Heart left ventricle (tissue), 16 donors: ENCODE results near the gene CARD10. TPM values are rescaled to one million over a fixed set of nuclear protein-coding genes. Genes with fewer than 3 reads are reported as not detected.

Source experiments
- ATAC-seq, 4 donors: fragments of 200-7000 bp; cut with Tn5 transposase; one replicate each; pipeline ENCODE4 v1.9.1; 2020 to 2022; ENCODE audit warnings: moderate library complexity in 4 of 4, mild to moderate bottlenecking in 3 of 4, moderate number of reproducible peaks in 1 of 4
- DNase-seq, 5 donors: peaks; one replicate each; pipeline ENCODE4 v3.0.0-alpha.2; 2020
- H3K27ac ChIP-seq, 12 donors: fragments of 200-600 bp; sonication (generic) in 4 of 12; one replicate each; pipeline versions ENCODE4 v1.5.0 to v1.8.0; 2016 to 2022; ENCODE audit warnings: mild to moderate bottlenecking in 2 of 12
- H3K27me3 ChIP-seq, 9 donors: fragments of 200-600 bp; sonication (generic) in 2 of 9; one replicate each; pipeline versions ENCODE4 v1.5.1 to v1.8.0; 2016 to 2022; ENCODE audit warnings: mild to moderate bottlenecking in 3 of 9
- H3K36me3 ChIP-seq, 9 donors: fragments of 200-600 bp; sonication (generic) in 2 of 9; one replicate each; pipeline versions ENCODE4 v1.5.0 to v1.8.0; 2018 to 2022; ENCODE audit warnings: mild to moderate bottlenecking in 2 of 9
- H3K4me1 ChIP-seq, 12 donors: fragments of 200-600 bp; sonication (generic) in 4 of 12; one replicate each; pipeline versions ENCODE4 v1.5.0 to v1.8.0; 2016 to 2022; ENCODE audit warnings: mild to moderate bottlenecking in 3 of 12
- H3K4me3 ChIP-seq, 12 donors: fragments of 200-600 bp; sonication (generic) in 4 of 12; one replicate each; pipeline versions ENCODE4 v1.5.0 to v1.8.0; 2017 to 2022; ENCODE audit warnings: mild to moderate bottlenecking in 9 of 12, moderate library complexity in 4 of 12
- H3K9me3 ChIP-seq, 12 donors: fragments of 200-600 bp; sonication (generic) in 4 of 12; one replicate each; pipeline versions ENCODE4 v1.5.0 to v1.8.0; 2016 to 2022; ENCODE audit warnings: mild to moderate bottlenecking in 1 of 12
- CTCF ChIP-seq, 12 donors: fragments of 200-600 bp; sonication (generic) in 4 of 12; IDR thresholded peaks; one replicate each; pipeline versions ENCODE4 v1.5.0 to v1.8.0; 2018 to 2022; ENCODE audit warnings: antibody characterized with exemption in 12 of 12, mild to moderate bottlenecking in 5 of 12
- POLR2A ChIP-seq, 2 donors: fragments of 450-650 bp; IDR thresholded peaks; one replicate each; pipeline ENCODE4 v1.6.1; 2017; ENCODE audit warnings: antibody characterized with exemption in 2 of 2, mild to moderate bottlenecking in 2 of 2, moderate library complexity in 2 of 2
- WGBS, 4 donors: extraction: QIAGEN DNeasy Blood & Tissue Kit in 2 of 4; methylation state at CpG; one replicate each; pipeline versions ENCODE4 v1.1.5 to v1.1.7; 2013 to 2018; 5-methylcytosine and 5-hydroxymethylcytosine counted together
- intact Hi-C, 10 donors: fragments of 100-400 bp; cut with DNase I; formaldehyde crosslinking; loops; one replicate each; pipeline versions ENCODE4 v1.11.1 to v1.14.2; 2022
- polyA plus RNA-seq, 2 donors: library from polyadenylated mRNA; stranded (reverse); fragments of 200-250 nt; gene quantifications; one replicate each; pipeline ENCODE4 v1.2.3, GENCODE V29; 2013
- total RNA-seq, 9 donors: library from RNA; depleted of rRNA in 2 of 9; stranded (reverse); fragments of >200 nt in 2 of 9; fragmentation: NEBNext Ultra II Directional in 3 of 9; extraction: Animal tissue kit (Norgen Biotek cat#: 25700) in 3 of 9; gene quantifications; one replicate each; pipeline versions ENCODE4 v1.1.0 to v1.2.4, GENCODE V29; 2016 to 2023
- donor health status: ischemic (EF 13 %, LVEDD 7.1; RV severe dilation, severe dysfunction).
- donor health status: healthy with polysubstance abuse.
- donor health status: DM: no; HTN: yes; CAD: no.
- donor health status: DM: no; HTN: no; CAD: no.
- donor health status: ischemic (EF 25% LVEDD 6.9; RV normal size, moderate dysfunction).
- donor health status: ischemic (EF 25% LVEDD 5.7; RV mildly dilated, moderate dysfunction).
- donor health status: healthy.
- donor health status: DM: yes; HTN: yes; CAD: no.
- donor health status: ischemic (EF 35%, LVEDD 5.7; RV mildly dilated, moderate dysfunction).
- donor health status: nonischemic (EF 11% LVEDD 7.7; RV severe dilation, severe dysfunction).
- donor health status: DM: yes; HTN: yes; CAD: no.
- donor health status: PGD.
- donor health status: ischemic (EF 29% LVEDD 5.4; RV normal size, mild dysfunction).
- donor health status: nonischemic (EF 23%, LVEDD 6.1; RV moderate dilation, normal function).

Gene CARD10
- total and polyA plus RNA-seq, 11 donors: 5.2 to 13.9 (median 8.1) TPM

GRCh38 chr22:37559901-37560607 lies 40.8 kb upstream of the CARD10 start, which contains the start of gene CDC42EP1:
TSS of gene CDC42EP1 (plus strand) at chr22:37560480. CDS start at chr22:37566350, 5,870 bp downstream.
- Histone ChIP-seq H3K27ac (peak within 1 kb of the TSS; percentile 90 to 100 (median 97)), H3K4me3 (peak within 1 kb of the TSS; percentile 60 to 93 (median 68)), H3K4me1 (peaks cover 16 to 80% (median 60%) of the 10 kb centered on the region in 12 donors), H3K9me3 (no peaks in the 10 kb centered on the region), H3K27me3 (peaks cover 0 to 30% (median 0%) of the 10 kb centered on the region in 9 donors), H3K36me3 (peaks cover 0 to 9% (median 0%) of the 10 kb centered on the region in 9 donors)
- DNase-seq (peak; percentile 68 to 77 (median 74)), ATAC-seq (peak in 3 of 4 donors; percentile 7 to 65 (median 61))
- intact Hi-C loops: loop anchor here in 2 of 10 donors (2.0 kb wide), 1 partner anchor 13 kb away; no protein-coding TSS in a partner anchor
- peak in 1 of 2 donors; percentile 46 for TF ChIP-seq POLR2A (IDR thresholded peaks at IDR 0.05)
- TF ChIP-seq CTCF (IDR thresholded peaks at IDR 0.05): no peak
- 6 to 25% (median 12%) methylated on average over 19 to 76 of the region's 76 CpGs for WGBS, 4 donors

GRCh38 chr22:37559521-37559900 lies 40.3 kb upstream of the CARD10 start:
- ATAC-seq (no peak), DNase-seq (no peak)
- Histone ChIP-seq H3K27me3 (peaks cover 0 to 30% (median 0%) of the 10 kb centered on the region in 9 donors), H3K36me3 (peaks cover 0 to 9% (median 0%) of the 10 kb centered on the region in 9 donors), H3K4me1 (peaks cover 16 to 75% (median 55%) of the 10 kb centered on the region in 12 donors), H3K27ac (peak overlapping the region; percentile 90 to 100 (median 97)), H3K9me3 (no peaks in the 10 kb centered on the region), H3K4me3 (peak overlapping the region; percentile 29 to 93 (median 66))
- TF ChIP-seq POLR2A (IDR thresholded peaks at IDR 0.05): no peak
- no peak for TF ChIP-seq CTCF (IDR thresholded peaks at IDR 0.05)
- WGBS, 4 donors: 56 to 78% (median 64%) methylated on average over 5 to 6 of the region's 6 CpGs
- intact Hi-C loops: no loop called here

GRCh38 chr22:37558815-37559214 lies 39.6 kb upstream of the CARD10 start:
- H3K4me3 ChIP-seq: no peak overlapping the region
- DNase-seq (no peak), ATAC-seq (no peak)
- TF ChIP-seq CTCF (IDR thresholded peaks at IDR 0.05) (no peak), POLR2A (IDR thresholded peaks at IDR 0.05) (no peak)
- H3K9me3 ChIP-seq: no peaks in the 10 kb centered on the region
- intact Hi-C loops: no loop called here
- peaks cover 0 to 9% (median 0%) of the 10 kb centered on the region in 9 donors for H3K36me3 ChIP-seq
- H3K27ac ChIP-seq: peak overlapping the region in 11 of 12 donors; percentile 69 to 100 (median 96)
- 79 to 90% (median 84%) methylated on average over 7 of the region's 7 CpGs for WGBS, 4 donors
- H3K27me3 ChIP-seq: peaks cover 0 to 30% (median 0%) of the 10 kb centered on the region in 9 donors
- H3K4me1 ChIP-seq: peaks cover 16 to 68% (median 48%) of the 10 kb centered on the region in 12 donors

- peaks cover 12 to 61% (median 44%) of the 10 kb centered on the region in 12 donors for H3K4me1 ChIP-seq
- peak; percentile 56 to 70 (median 62) for ATAC-seq
- H3K27ac ChIP-seq: peak overlapping the region; percentile 67 to 100 (median 96)
- no peaks in the 10 kb centered on the region for H3K9me3 ChIP-seq
- H3K27me3 ChIP-seq: peaks cover 0 to 27% (median 0%) of the 10 kb centered on the region in 9 donors
- intact Hi-C loops: no loop called here
- TF ChIP-seq POLR2A (IDR thresholded peaks at IDR 0.05): peak in 1 of 2 donors; percentile 7
- no peak for TF ChIP-seq CTCF (IDR thresholded peaks at IDR 0.05)
- no peak overlapping the region for H3K4me3 ChIP-seq
- DNase-seq: peak in 2 of 5 donors; percentile 37 to 50
- peaks cover 0 to 5% (median 0%) of the 10 kb centered on the region in 9 donors for H3K36me3 ChIP-seq
- WGBS, 4 donors: 57 to 68% (median 60%) methylated on average over 7 of the region's 7 CpGs
Observed at GRCh38 chr22:37557321-37558001, 38.2 kb upstream of the CARD10 start.
